ENCODE measurements around the gene CSPG5. TPM values are rescaled to one million over a fixed set of nuclear protein-coding genes. Genes with fewer than 3 reads are reported as not detected.

CSPG5 gene
- total RNA-seq, 3 donors from 2014 or later = 0.44 to 0.98 (median 0.96) TPM

- H3K9me3 ChIP-seq = no peaks in the 10 kb centered on the region
- DNase-seq (ENCODE audit: low spot score in 2 of 2) = no peak
- peaks cover 3 to 6% of the 10 kb centered on the region in 2 donors for H3K27me3 ChIP-seq
- no peaks in the 10 kb centered on the region for H3K36me3 ChIP-seq
- H3K27ac ChIP-seq = no peak overlapping the region
- TF ChIP-seq, protein P1, sequence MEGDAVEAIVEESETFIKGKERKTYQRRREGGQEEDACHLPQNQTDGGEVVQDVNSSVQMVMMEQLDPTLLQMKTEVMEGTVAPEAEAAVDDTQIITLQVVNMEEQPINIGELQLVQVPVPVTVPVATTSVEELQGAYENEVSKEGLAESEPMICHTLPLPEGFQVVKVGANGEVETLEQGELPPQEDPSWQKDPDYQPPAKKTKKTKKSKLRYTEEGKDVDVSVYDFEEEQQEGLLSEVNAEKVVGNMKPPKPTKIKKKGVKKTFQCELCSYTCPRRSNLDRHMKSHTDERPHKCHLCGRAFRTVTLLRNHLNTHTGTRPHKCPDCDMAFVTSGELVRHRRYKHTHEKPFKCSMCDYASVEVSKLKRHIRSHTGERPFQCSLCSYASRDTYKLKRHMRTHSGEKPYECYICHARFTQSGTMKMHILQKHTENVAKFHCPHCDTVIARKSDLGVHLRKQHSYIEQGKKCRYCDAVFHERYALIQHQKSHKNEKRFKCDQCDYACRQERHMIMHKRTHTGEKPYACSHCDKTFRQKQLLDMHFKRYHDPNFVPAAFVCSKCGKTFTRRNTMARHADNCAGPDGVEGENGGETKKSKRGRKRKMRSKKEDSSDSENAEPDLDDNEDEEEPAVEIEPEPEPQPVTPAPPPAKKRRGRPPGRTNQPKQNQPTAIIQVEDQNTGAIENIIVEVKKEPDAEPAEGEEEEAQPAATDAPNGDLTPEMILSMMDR (IDR thresholded peaks at IDR 0.05) = no peak
- TF ChIP-seq POLR2AphosphoS5 (IDR thresholded peaks at IDR 0.05) (no peak), POLR2A (IDR thresholded peaks at IDR 0.05) (no peak)
- no peak overlapping the region for H3K4me3 ChIP-seq
- peaks cover 0 to 6% of the 10 kb centered on the region in 2 donors for H3K4me1 ChIP-seq
- intact Hi-C loops (cut with DNase I; ENCODE audit: low total_unique reads) = no loop called here
These were observed 5.2 kb downstream of the CSPG5 start for GRCh38 chr3:47573190-47574172.

GRCh38 chr3:47571391-47572175 is 7.1 kb downstream of the CSPG5 start:
- DNase-seq (ENCODE audit: low spot score in 2 of 2) = no peak
- intact Hi-C loops (cut with DNase I; ENCODE audit: low total_unique reads) = no loop called here
- H3K36me3 ChIP-seq = no peaks in the 10 kb centered on the region
- no peak overlapping the region for H3K4me3 ChIP-seq
- no peaks in the 10 kb centered on the region for H3K4me1 ChIP-seq
- no peak for TF ChIP-seq POLR2A (IDR thresholded peaks at IDR 0.05)
- TF ChIP-seq POLR2AphosphoS5 (IDR thresholded peaks at IDR 0.05) = no peak
- TF ChIP-seq, protein P1 (IDR thresholded peaks at IDR 0.05) = no peak
- H3K27me3 ChIP-seq = no peaks in the 10 kb centered on the region
- H3K9me3 ChIP-seq = no peaks in the 10 kb centered on the region
- no peak overlapping the region for H3K27ac ChIP-seq

DNA sequence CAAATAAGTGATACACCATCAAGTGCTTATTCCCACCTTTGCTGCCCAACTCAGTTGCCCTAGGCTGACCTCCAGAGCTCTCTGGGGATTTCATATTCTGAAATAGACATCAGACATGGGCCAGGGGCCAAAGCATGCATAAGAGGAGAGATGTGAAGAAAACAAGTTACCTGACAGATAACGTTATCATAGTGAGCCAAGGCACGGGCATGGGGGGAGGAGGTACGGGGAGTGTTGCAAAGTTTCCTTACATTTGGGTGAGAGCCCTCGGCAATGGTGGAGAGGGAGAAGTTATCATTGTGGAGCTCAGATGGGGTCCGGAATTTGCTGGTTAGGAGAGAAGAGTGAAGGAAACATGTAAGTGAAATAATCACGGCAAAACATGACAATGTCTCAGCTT is 9.8 kb downstream of the CSPG5 start:
- Histone ChIP-seq H3K4me1 (no peaks in the 10 kb centered on the region), H3K27me3 (no peaks in the 10 kb centered on the region), H3K9me3 (no peaks in the 10 kb centered on the region), H3K27ac (no peak overlapping the region), H3K4me3 (no peak overlapping the region), H3K36me3 (no peaks in the 10 kb centered on the region)
- intact Hi-C loops (cut with DNase I; ENCODE audit: low total_unique reads) = no loop called here
- TF ChIP-seq, protein P1 (IDR thresholded peaks at IDR 0.05) = no peak
- TF ChIP-seq POLR2AphosphoS5 (IDR thresholded peaks at IDR 0.05) = no peak
- TF ChIP-seq POLR2A (IDR thresholded peaks at IDR 0.05) = no peak
- no peak for DNase-seq (ENCODE audit: low spot score in 2 of 2)

GRCh38 chr3:47567149-47567548 is 11.5 kb downstream of the CSPG5 start:
- no peak overlapping the region for H3K4me3 ChIP-seq

More at GRCh38 chr3:47567149-47567548, 11.5 kb downstream of the CSPG5 start:
- intact Hi-C loops (cut with DNase I; ENCODE audit: low total_unique reads) = no loop called here
- Histone ChIP-seq H3K36me3 (no peaks in the 10 kb centered on the region), H3K27ac (no peak overlapping the region), H3K4me1 (no peaks in the 10 kb centered on the region), H3K9me3 (no peaks in the 10 kb centered on the region), H3K27me3 (no peaks in the 10 kb centered on the region)
- DNase-seq (ENCODE audit: low spot score in 2 of 2) = no peak
- TF ChIP-seq POLR2A (IDR thresholded peaks at IDR 0.05) (no peak), POLR2AphosphoS5 (IDR thresholded peaks at IDR 0.05) (no peak)
- TF ChIP-seq, protein P1 (IDR thresholded peaks at IDR 0.05) = no peak
